Hypothalamus (tissue), 51 donors: ENCODE results near the gene TFPT.

Experiments used
- DNase-seq, 51 donors: peaks; one replicate each; lab custom pipeline; 2025; lab: John Stamatoyannopoulos, UW

TFPT gene

GRCh38 chr19:54115109-54116063 lies at the start of gene TFPT, which contains the start of gene PRPF31:
Gene TFPT, minus strand, starts transcription at chr19:54115657. Its CDS starts 388 bp downstream, at chr19:54115269.
Gene PRPF31, plus strand, starts transcription at chr19:54115754. Its CDS starts 2,525 bp downstream, at chr19:54118279.
- DNase-seq, result peak; percentile 79 to 100 (median 94)

GRCh38 chr19:54165222-54165621 lies 49.8 kb upstream of the TFPT start:
- DNase-seq, result no peak

GRCh38 chr19:54164369-54165068 lies 49.1 kb upstream of the TFPT start:
- DNase-seq, result peak in 3 of 51 donors; percentile 13 to 29 (median 16)

GRCh38 chr19:54162884-54163283 lies 47.4 kb upstream of the TFPT start:
- DNase-seq, result no peak

- peak in 39 of 51 donors; percentile 7 to 67 (median 41) for DNase-seq
Observed at GRCh38 chr19:54162241-54162805, 46.9 kb upstream of the TFPT start.

DNA sequence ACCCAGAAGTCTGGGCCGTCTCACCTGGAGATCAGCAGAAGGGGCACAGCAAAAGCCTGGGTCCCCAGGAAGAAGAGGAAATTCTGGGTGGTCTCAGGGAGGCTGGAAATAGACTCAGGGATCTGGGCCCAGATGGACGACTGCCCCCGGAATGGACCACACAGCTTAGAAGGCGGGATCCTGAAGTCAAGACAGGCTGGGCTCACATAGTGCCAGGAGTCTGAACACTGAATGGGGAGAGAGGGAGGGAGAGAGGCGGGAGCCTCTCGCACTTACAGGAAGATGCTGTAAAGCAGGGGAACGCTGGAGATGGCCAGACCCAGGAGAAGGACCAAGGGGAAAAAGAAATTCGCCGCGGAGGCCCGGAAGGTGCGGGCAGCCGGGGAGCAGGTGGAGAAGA lies 45.4 kb upstream of the TFPT start:
- DNase-seq, result peak in 1 of 51 donors; percentile 46

DNA sequence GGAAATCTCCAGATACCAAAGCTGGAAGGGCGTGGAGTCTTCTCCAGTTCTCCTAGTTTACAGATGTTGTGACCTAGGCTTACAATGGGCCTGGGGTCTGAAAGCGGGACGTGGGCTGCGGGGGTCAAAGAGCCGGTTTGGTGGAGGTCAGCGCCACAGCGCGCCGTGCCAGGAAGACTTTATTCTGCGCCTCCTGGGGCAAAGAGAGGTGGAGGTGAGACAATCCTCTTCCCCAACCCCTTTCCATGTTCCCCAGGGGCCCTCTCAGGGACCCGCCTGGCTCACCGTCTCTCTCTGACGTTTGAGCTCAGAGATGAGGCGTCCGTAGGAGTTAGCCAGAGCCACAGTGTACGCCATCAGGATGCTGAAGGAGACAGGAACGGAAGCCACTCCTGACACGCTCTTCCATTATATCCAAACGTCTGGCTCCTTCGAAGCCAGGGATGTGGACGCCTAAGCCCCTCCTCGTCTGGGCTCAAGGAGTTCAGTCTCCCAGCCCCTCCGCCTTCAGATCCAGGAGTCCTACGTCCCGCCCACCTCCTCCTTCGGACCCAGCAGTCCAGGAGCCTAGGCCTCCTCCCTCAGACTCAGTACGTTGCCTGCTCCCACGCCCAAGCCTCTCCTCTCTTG lies 44.8 kb upstream of the TFPT start:
- peak in 5 of 51 donors; percentile 35 to 51 (median 44) for DNase-seq

DNA sequence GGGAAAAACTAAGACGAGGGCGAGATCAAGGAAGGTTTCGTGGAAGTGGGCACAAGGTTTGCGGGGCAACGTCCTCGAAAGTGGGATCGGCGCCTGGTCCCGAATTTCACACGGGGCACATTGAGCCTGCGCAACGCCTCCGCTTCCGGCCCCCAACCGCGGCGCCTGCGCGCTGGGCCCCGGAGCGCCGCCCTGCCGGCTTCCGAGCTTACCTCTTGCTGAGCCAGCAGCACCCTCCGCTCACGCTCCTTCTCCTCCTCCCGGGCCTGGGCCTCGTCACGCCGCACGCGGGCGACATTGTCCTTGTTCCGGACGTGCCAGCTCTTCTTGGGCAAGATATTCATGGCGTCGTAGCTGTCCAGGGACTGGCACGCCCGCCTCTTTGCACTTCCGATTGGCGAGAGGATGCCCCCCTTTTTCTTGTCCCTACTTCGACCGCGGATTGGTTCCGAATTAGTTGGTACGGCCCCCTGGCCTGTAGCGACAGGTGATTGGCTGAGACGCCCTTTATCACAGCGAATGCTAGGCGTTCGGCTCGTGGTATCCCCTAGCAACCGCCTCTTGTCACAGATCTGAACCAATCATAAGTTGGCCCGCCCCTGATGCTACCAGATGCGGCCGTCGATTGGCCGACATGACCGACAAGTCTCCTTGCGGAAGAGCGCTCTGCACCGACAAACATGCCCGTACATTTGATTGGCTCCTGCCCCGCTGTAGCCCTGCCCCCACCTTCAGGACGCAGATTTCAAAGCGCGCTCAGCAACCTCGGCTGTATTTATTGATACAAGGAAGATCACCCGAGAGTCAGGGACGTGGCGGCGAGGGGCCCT lies 44.1 kb upstream of the TFPT start, which contains the start of gene LENG1:
Gene LENG1 (minus strand): TSS at position 370 of the 830 bp plus-strand sequence. CDS start 26 bp downstream, at position 344.
- DNase-seq, result peak; percentile 90 to 100 (median 99)

DNA sequence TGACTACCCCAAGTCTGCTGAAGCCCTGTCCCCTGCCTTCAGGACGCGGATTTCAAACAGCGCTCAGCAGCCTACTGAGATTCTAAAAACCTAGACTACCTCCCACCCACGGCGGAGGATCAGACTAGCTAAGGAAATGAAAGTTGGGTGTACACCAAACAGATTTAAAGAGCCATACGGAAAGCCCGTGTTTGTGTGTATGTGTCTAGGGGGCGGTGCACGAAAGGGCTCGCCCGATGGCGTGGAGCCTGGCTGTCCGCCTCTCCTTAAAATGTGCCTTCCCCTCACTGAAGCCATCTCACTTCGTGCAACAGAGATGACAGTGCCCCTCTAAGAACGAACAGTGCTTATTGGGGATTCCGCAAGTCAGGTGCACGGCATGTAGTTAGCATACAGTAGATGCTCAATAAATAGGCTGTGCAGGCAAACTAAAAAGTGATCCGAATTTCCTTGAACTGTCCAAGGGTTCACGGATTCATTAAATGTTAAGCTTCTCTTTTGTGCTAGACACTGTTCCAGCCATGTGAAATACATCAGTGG lies 43.4 kb upstream of the TFPT start:
- DNase-seq, result peak in 1 of 51 donors; percentile 20

DNA sequence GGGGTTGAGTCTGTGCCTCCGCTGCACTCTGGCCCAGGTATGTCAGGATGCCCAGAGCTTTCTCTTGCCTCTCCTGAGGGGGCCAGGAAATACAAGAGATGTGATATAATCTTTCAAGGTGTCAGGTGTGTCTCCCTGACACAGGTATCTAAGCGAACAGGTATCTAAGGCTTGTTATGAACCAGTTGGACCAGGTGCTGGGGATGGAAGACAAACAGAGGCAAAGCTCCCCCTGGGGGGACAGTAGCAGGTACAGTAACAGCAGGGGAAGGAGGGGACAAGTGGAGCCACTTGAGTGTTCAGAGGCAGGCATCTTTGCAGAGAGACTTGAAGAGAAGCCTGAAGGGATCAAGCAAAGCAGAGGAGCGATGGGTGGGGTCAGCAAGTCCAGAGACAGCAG lies 41.5 kb upstream of the TFPT start:
- no peak for DNase-seq

DNA sequence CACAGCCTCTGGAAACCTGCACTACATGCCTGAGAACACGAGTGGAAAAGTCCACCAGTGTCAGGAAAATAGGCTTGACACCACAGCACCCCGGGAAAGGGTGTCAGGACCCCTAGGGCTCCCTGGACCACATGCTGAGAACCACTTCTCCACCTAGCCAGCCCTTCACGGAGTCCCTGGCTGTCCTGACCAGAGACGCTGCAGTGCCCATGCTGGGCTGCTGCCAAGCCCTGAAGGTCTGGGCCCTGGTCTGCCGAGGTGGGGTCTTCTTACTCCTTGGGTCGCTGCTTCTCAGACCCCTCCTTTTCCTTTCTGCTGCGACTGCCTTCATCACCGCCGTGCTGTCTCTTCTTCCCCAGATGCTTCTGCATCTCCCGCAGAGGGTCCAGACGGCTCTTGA lies 41.0 kb upstream of the TFPT start:
- DNase-seq, result no peak

DNA sequence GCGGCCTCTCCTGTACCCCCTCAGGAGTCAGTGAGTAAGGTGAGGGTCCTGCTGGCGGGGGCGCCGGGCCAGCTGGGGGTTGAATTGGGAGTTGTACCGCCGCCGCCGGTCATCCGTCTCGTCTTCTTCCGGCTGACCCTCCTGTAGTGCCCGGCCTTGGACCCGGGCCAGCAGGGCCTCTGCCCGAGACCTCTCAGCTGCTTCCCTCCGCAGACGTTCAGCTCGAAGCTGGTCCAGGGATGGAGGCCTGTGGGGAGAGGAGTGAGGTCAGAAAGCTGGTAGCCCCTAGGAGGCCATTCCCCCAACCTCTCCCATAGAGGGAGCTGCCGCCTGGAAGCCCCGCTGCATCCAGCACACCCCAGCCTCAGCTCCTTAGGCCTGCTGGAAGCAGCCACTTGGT lies 40.2 kb upstream of the TFPT start:
- DNase-seq, result no peak

DNA sequence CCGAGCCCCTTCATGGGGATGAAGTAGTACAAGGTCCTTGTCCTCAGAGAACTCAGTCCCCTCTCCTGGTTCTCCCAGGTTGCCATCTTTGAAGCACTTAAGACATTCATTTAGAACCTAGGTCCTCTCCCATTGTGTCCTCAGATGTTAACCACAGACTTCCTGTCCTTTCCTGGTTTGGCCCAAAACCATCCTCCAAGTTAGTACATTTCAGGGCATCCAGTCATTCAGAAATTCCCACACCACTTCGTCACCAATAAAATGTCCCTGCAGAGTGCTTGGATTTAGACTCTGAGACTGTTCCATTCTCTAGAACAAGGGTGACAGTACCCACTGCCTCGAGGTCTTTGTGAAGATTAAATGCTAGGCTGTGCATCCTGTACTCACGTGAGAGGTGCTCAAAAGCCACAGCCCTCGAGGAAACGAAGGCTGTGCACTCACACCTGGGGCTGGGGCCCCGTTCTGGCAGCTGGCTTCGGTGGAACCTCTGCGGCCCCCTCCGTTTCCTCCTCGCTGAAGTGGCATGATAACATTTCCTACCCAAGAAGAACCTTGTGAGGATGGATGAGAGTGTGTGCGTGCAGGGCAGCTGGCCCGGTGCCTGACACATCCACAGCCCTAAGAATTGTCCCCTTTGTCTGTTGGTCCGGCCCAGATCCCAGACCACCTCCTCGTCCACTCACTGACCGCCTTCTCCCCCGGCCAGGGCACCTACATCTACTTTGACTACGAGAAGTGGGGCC lies 39.3 kb upstream of the TFPT start:
- no peak for DNase-seq

DNA sequence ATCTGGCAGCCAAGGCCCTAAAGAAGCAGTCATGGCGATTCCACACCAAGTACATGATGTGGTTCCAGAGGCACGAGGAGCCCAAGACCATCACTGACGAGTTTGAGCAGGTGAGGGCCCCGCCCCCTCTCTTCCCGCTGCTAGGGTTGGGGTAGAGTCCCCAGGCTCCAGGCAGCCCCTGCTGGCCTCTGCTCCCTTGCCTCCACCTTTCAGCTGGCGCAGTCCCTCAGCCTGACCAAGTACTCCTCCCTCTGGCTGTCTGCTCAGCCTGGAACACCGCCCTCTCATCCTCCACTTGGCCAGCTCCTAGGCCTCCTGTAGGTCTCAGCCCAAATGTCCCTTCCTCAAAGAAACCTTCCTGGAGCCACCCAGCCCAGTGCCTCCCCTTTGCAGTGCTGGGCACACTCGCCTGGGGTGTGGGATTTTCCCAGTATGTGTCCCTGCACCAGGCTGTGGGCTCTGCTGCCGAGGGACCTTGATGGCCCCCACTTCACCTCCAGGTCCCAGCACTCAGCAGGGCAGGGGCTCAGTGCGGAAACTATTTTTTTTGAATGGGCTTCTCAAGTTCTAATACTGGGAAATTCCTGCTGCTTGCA lies 38.4 kb upstream of the TFPT start:
- no peak for DNase-seq

- no peak for DNase-seq
Observed at GRCh38 chr19:54152878-54153524, 37.5 kb upstream of the TFPT start.

GRCh38 chr19:54152267-54152666 lies 36.8 kb upstream of the TFPT start:
- no peak for DNase-seq

GRCh38 chr19:54151362-54152035 lies 36.0 kb upstream of the TFPT start:
- DNase-seq, result no peak
